ENCODE data around the gene PSTPIP1. TPM values are rescaled to one million over a fixed set of nuclear protein-coding genes. Genes with fewer than 3 reads are reported as not detected.

PSTPIP1 gene
- total and polyA plus RNA-seq, 7 donors, result 0.97 to 2.2 (median 1.3) TPM

DNA sequence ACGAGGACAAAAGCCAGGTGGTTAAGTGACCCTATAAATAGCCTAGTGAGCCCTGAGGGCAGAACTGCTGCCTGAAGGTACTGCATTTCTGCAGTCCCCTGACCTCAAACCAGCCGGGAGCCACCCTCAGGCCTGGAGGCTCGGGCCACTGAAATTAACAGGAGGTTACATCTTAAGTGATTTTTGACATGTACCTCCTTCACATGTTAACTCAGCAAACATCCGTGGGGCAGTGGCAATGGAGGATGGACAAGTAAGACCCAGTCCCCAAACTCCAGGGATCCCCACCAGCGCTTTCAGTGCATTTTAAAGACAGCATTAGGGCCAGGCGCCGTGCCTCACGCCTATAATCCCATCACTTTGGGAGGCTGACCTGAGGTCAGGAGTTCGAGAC, 26.2 kb downstream of the PSTPIP1 start:
- TF ChIP-seq, protein P1, sequence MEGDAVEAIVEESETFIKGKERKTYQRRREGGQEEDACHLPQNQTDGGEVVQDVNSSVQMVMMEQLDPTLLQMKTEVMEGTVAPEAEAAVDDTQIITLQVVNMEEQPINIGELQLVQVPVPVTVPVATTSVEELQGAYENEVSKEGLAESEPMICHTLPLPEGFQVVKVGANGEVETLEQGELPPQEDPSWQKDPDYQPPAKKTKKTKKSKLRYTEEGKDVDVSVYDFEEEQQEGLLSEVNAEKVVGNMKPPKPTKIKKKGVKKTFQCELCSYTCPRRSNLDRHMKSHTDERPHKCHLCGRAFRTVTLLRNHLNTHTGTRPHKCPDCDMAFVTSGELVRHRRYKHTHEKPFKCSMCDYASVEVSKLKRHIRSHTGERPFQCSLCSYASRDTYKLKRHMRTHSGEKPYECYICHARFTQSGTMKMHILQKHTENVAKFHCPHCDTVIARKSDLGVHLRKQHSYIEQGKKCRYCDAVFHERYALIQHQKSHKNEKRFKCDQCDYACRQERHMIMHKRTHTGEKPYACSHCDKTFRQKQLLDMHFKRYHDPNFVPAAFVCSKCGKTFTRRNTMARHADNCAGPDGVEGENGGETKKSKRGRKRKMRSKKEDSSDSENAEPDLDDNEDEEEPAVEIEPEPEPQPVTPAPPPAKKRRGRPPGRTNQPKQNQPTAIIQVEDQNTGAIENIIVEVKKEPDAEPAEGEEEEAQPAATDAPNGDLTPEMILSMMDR (IDR thresholded peaks at IDR 0.05), result no peak
- intact Hi-C loops (cut with DNase I), result loop anchor here (5.0 kb wide), 2 partner anchors 86 to 521 kb away; no protein-coding TSS in a partner anchor
- no peaks in the 10 kb centered on the region for H3K9me3 ChIP-seq
- no peak overlapping the region for H3K27ac ChIP-seq
- H3K4me1 ChIP-seq, result no peaks in the 10 kb centered on the region
- H3K27me3 ChIP-seq (ENCODE audit: insufficient read depth in 3 of 3, low read length in 2 of 3), result no peaks in the 10 kb centered on the region
- DNase-seq (peak in 1 of 2 donors; percentile 41), ATAC-seq (peak in 3 of 4 donors; percentile 24 to 60 (median 52))
- H3K36me3 ChIP-seq (ENCODE audit: insufficient read depth in 1 of 2, low read depth in 1 of 2), result no peaks in the 10 kb centered on the region
- no peak overlapping the region for H3K4me3 ChIP-seq
- WGBS, 3 donors, result 75 to 85% (median 75%) methylated on average over 9 of the region's 9 CpGs

DNA sequence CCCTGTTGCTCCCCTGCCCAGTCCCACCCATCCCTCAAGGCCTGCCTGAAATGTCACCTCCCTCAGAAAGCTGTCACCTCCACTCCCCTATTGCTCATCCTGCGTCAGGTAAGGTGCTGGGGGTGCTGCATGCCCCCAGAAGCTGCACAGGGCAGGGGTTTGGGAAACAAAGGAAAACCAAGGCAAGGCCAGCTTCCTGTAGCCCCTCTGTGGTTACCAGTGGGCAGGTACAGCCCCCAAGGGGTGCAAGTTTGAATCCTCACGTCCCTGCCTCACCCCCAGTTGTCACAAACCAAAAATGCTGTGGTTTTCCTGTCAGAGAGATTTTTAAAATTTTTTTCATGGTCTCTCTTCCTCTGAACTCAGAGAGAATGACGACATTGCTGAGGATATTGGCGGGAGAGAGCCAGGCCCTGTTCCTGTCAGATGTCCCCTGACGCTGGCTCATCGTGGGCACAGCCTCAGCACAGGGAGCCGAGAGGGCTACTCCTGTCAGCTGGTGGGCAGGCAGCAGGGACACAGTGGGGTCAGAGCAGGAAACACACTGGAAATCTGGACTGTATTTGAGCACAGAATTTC, 27.0 kb downstream of the PSTPIP1 start:
- H3K27ac ChIP-seq, result no peak overlapping the region
- intact Hi-C loops (cut with DNase I), result loop anchor here (5.0 kb wide), 2 partner anchors 85 to 520 kb away; no protein-coding TSS in a partner anchor
- DNase-seq, result peak in 1 of 2 donors; percentile 55
- no peaks in the 10 kb centered on the region for H3K9me3 ChIP-seq
- TF ChIP-seq, protein P1 (IDR thresholded peaks at IDR 0.05), result no peak
- H3K36me3 ChIP-seq (ENCODE audit: insufficient read depth in 1 of 2, low read depth in 1 of 2), result no peaks in the 10 kb centered on the region
- H3K27me3 ChIP-seq (ENCODE audit: insufficient read depth in 3 of 3, low read length in 2 of 3), result no peaks in the 10 kb centered on the region
- H3K4me3 ChIP-seq, result no peak overlapping the region
- no peaks in the 10 kb centered on the region for H3K4me1 ChIP-seq
- 69 to 78% (median 73%) methylated on average over 7 of the region's 7 CpGs for WGBS, 3 donors
- ATAC-seq, result no peak

DNA sequence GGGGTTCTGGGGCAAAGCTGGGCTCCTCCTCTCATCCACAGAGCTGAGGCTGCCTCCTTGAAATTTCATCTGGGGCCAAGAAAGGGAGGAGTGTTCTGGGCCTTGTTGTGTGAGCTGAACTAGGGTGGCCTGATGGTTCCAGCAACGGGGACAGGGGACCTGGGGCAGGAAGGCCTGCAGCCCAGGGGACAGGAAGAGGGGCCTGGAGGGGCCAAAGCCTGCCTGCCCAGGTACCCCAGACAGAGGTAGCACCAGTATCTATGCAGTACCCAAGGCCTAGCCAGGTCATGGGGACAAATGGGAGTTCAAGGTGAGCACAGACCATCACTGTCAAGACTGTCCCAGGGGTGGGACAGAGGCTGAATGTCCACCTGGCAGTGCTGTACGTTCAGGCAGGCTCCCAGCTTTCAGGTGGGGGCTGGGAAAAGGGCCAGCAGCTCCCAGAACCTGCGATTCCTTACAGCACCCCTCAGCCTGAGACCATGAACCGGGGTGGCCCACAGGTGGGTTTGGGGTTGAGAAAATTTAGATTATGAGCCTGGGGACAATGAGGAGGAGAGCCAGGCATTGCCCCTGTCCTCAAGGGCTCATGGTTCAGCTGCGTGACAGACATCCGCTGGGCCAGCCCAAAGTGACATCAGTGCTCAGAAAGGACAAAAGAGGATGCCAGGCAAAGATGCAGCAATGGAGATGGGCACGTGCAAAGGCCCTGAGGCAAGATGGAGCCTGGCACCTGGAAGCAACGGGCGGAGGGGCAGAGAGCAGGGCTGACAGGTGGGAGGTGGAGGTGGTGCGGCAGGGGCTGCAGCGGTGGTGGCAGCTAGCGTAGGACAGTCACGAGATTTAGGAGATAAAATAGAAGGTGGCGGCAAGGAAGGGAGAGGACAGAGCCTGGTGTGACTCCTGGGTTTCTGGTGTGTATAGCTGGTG, 28.0 kb downstream of the PSTPIP1 start:
- Histone ChIP-seq H3K27ac (no peak overlapping the region), H3K27me3 (ENCODE audit: insufficient read depth in 3 of 3, low read length in 2 of 3) (no peaks in the 10 kb centered on the region), H3K36me3 (ENCODE audit: insufficient read depth in 1 of 2, low read depth in 1 of 2) (no peaks in the 10 kb centered on the region), H3K9me3 (no peaks in the 10 kb centered on the region), H3K4me3 (no peak overlapping the region), H3K4me1 (no peaks in the 10 kb centered on the region)
- ATAC-seq (no peak), DNase-seq (peak in 1 of 2 donors; percentile 33)
- intact Hi-C loops (cut with DNase I), result loop anchor here (5.0 kb wide), 2 partner anchors 84 to 519 kb away; no protein-coding TSS in a partner anchor
- TF ChIP-seq, protein P1 (IDR thresholded peaks at IDR 0.05), result no peak
- 89 to 91% (median 90%) methylated on average over 14 of the region's 14 CpGs for WGBS, 3 donors

DNA sequence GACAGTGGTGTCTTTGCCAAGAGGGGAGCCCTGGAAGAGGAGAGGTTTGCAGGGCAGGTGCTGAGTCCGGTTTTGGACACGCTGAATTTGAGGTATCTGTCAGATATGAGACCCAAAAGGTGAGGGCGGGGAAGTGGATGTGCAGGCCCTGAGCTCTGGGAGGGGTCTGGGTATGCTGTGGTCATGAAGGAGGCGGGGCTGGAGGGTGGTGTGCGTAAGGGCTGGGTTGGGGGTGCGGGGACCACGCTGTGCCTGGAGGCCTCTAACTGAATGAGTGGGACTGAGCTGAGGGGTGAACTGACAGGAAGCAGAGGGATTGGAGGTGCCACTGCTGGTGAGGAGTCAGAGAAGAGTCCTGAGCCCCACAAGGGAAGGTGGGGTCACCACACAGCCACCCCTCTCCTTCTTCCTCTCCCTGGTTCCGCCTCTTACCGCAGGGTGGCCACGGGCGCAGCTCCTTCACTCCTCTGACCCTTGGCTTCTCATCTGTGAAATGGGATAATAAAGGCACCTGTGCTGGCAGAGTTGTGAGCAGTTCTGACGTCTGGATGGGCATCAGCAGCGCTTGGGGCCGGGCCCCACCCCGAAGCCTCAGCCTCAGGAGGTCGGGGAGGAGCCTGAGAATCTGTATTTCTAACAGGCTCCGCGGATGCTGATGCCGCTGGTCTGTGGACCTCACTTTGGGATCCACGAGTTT, 28.8 kb downstream of the PSTPIP1 start:
- H3K27ac ChIP-seq, result no peak overlapping the region
- 53 to 60% (median 55%) methylated on average over 19 to 20 of the region's 20 CpGs for WGBS, 3 donors
- TF ChIP-seq, protein P1 (IDR thresholded peaks at IDR 0.05), result no peak
- intact Hi-C loops (cut with DNase I), result loop anchor here (2.0 to 5.0 kb wide), 3 partner anchors 84 to 519 kb away; no protein-coding TSS in a partner anchor
- no peaks in the 10 kb centered on the region for H3K9me3 ChIP-seq
- DNase-seq (peak in 1 of 2 donors; percentile 46), ATAC-seq (peak in 1 of 4 donors; percentile 3)
- no peak overlapping the region for H3K4me3 ChIP-seq
- no peaks in the 10 kb centered on the region for H3K4me1 ChIP-seq
- H3K27me3 ChIP-seq (ENCODE audit: insufficient read depth in 3 of 3, low read length in 2 of 3), result no peaks in the 10 kb centered on the region
- no peaks in the 10 kb centered on the region for H3K36me3 ChIP-seq (ENCODE audit: insufficient read depth in 1 of 2, low read depth in 1 of 2)

Data from psoas muscle (tissue), 8 donors.